Measurements from ENCODE around the gene SLC16A10. TPM values are rescaled to one million over a fixed set of nuclear protein-coding genes. Genes with fewer than 3 reads are reported as not detected.

SLC16A10 gene
- polyA plus RNA-seq, 3 donors = 0.05 to 0.15 TPM; not detected in 1

- Mint-ChIP-seq H3K9me3 (peaks cover 0 to 10% (median 7%) of the 10 kb centered on the region in 7 donors), H3K27ac (peak overlapping the region in 6 of 7 donors; percentile 1 to 77 (median 38)), H3K36me3 (peaks cover 43 to 70% of the 10 kb centered on the region in 2 donors), H3K27me3 (ENCODE audit: low read depth in 3 of 3) (peaks cover 0 to 1% (median under 1%) of the 10 kb centered on the region in 3 donors), H3K4me3 (no peak overlapping the region), H3K4me1 (peaks cover 7% of the 10 kb centered on the region)
- DNase-seq = no peak
- Histone ChIP-seq H3K27me3 (ENCODE audit: control insufficient read depth in 2 of 2, insufficient read depth in 2 of 2, low read length in 2 of 2) (no peaks in the 10 kb centered on the region), H3K27ac (ENCODE audit: low read depth in 1 of 2, low read length in 2 of 2) (peak overlapping the region in 1 of 2 donors; percentile 52), H3K4me2 (replicated peaks; ENCODE audit: extremely low read depth, low read length, poor library complexity, severe bottlenecking) (no peak overlapping the region), H3K9ac (ENCODE audit: insufficient read depth, low read length, poor library complexity, severe bottlenecking) (no peak overlapping the region), H3K4me1 (ENCODE audit: control insufficient read depth in 1 of 2, insufficient read depth in 2 of 2, low read length in 2 of 2) (no peaks in the 10 kb centered on the region), H3K4me3 (replicated peaks in 1 of 3; ENCODE audit: low read depth in 2 of 3, low read length in 3 of 3) (no peak overlapping the region), H2AFZ (ENCODE audit: insufficient read depth, low read depth, low read length, poor library complexity, severe bottlenecking) (no peak overlapping the region), H4K20me1 (ENCODE audit: insufficient read depth, low read length) (no peaks in the 10 kb centered on the region), H3K36me3 (replicated peaks in 1 of 2; ENCODE audit: control insufficient read depth in 1 of 2, insufficient read depth in 2 of 2, low read length in 2 of 2) (peaks cover 28 to 63% of the 10 kb centered on the region in 2 donors), H3K9me3 (replicated peaks in 1 of 2; ENCODE audit: control insufficient read depth in 1 of 2, insufficient read depth in 1 of 2, low read length in 2 of 2) (no peaks in the 10 kb centered on the region), H3K79me2 (ENCODE audit: insufficient read depth, low read length) (peaks cover 13% of the 10 kb centered on the region)
- WGBS (ENCODE audit: insufficient coverage) = 45% methylated on average over 3 of the region's 7 CpGs
- TF ChIP-seq CTCF (IDR thresholded peaks at IDR 0.05) = no peak
- intact Hi-C loops (cut with micrococcal nuclease) = loop anchor here in 1 of 2 donors (10.0 kb wide), 1 partner anchor 387 kb away; no protein-coding TSS in a partner anchor
Measured at GRCh38 chr6:111267764-111268333, 180.5 kb downstream of the SLC16A10 start.

GRCh38 chr6:111269401-111269970, 182.2 kb downstream of the SLC16A10 start:
- peaks cover 49 to 77% of the 10 kb centered on the region in 2 donors for H3K36me3 Mint-ChIP-seq
- Histone ChIP-seq H3K4me2 (replicated peaks; ENCODE audit: extremely low read depth, low read length, poor library complexity, severe bottlenecking) (no peak overlapping the region), H3K9me3 (replicated peaks in 1 of 2; ENCODE audit: control insufficient read depth in 1 of 2, insufficient read depth in 1 of 2, low read length in 2 of 2) (peaks cover 10 to 11% of the 10 kb centered on the region in 2 donors), H3K4me1 (ENCODE audit: control insufficient read depth in 1 of 2, insufficient read depth in 2 of 2, low read length in 2 of 2) (no peaks in the 10 kb centered on the region), H3K27me3 (ENCODE audit: control insufficient read depth in 2 of 2, insufficient read depth in 2 of 2, low read length in 2 of 2) (no peaks in the 10 kb centered on the region), H3K9ac (ENCODE audit: insufficient read depth, low read length, poor library complexity, severe bottlenecking) (no peak overlapping the region), H3K36me3 (replicated peaks in 1 of 2; ENCODE audit: control insufficient read depth in 1 of 2, insufficient read depth in 2 of 2, low read length in 2 of 2) (peaks cover 39 to 68% of the 10 kb centered on the region in 2 donors), H3K27ac (ENCODE audit: low read depth in 1 of 2, low read length in 2 of 2) (peak overlapping the region in 1 of 2 donors; percentile 23), H2AFZ (ENCODE audit: insufficient read depth, low read depth, low read length, poor library complexity, severe bottlenecking) (no peak overlapping the region), H3K79me2 (ENCODE audit: insufficient read depth, low read length) (peaks cover 9% of the 10 kb centered on the region), H3K4me3 (replicated peaks in 1 of 3; ENCODE audit: low read depth in 2 of 3, low read length in 3 of 3) (no peak overlapping the region), H4K20me1 (ENCODE audit: insufficient read depth, low read length) (no peaks in the 10 kb centered on the region)
- H3K4me3 Mint-ChIP-seq = no peak overlapping the region
- TF ChIP-seq CTCF (IDR thresholded peaks at IDR 0.05) = no peak
- no peak for DNase-seq
- WGBS (ENCODE audit: insufficient coverage) = no CpG with 5 or more reads among the region's 1 CpG
- intact Hi-C loops (cut with micrococcal nuclease) = loop anchor here in 1 of 2 donors (10.0 kb wide), 1 partner anchor 385 kb away; no protein-coding TSS in a partner anchor
- H3K27ac Mint-ChIP-seq = peak overlapping the region in 3 of 7 donors; percentile 31 to 40 (median 36)
- H3K4me1 Mint-ChIP-seq = peaks cover 5% of the 10 kb centered on the region
- peaks cover 4 to 25% (median 22%) of the 10 kb centered on the region in 7 donors for H3K9me3 Mint-ChIP-seq
- peaks cover 0 to 1% (median 0%) of the 10 kb centered on the region in 3 donors for H3K27me3 Mint-ChIP-seq (ENCODE audit: low read depth in 3 of 3)

Measured in CD14-positive monocyte (primary cell).